Astrocyte of the cerebellum (primary cell): ENCODE data around the gene MAPT.

Experiments used
- DNase-seq: peaks from one replicate; pipeline ENCODE4 v3.0.0-alpha.2; 2011; ENCODE audit warnings: low read depth
- H3K4me3 ChIP-seq: 2 replicates; pipeline ENCODE4 v1.5.1; 2011; ENCODE audit warnings: mild to moderate bottlenecking, low read depth, low read length, moderate library complexity
- CTCF ChIP-seq: IDR thresholded peaks from 2 replicates; pipeline ENCODE4 v1.5.1; 2012; ENCODE audit warnings: low read length, low read depth, moderate library complexity, mild to moderate bottlenecking; ENCODE audit errors: missing control alignments
- in situ Hi-C: cut with HindIII; loops from 2 replicates; pipeline ENCODE4 v1.10.0; 2017; ENCODE audit warnings: low sequenced_read_pairs

The MAPT gene

GRCh38 chr17:45869676-45870341 is 24.5 kb upstream of the MAPT start:
- H3K4me3 ChIP-seq: no peak overlapping the region
- DNase-seq: no peak
- no peak for TF ChIP-seq CTCF
- in situ Hi-C loops: loop anchor here (25.0 kb wide), 1 partner anchor 658 kb away; the partner anchor contains the start of gene FMNL1

GRCh38 chr17:45870342-45870974 is 23.9 kb upstream of the MAPT start:
- no peak for DNase-seq
- in situ Hi-C loops: loop anchor here (25.0 kb wide), 1 partner anchor 658 kb away; the partner anchor contains the start of gene FMNL1
- TF ChIP-seq CTCF: no peak
- no peak overlapping the region for H3K4me3 ChIP-seq

GRCh38 chr17:45871718-45872117 is 22.6 kb upstream of the MAPT start:
- H3K4me3 ChIP-seq: no peak overlapping the region
- no peak for TF ChIP-seq CTCF
- DNase-seq: no peak
- in situ Hi-C loops: loop anchor here (25.0 kb wide), 1 partner anchor 659 kb away; the partner anchor contains the start of gene FMNL1

- no peak for TF ChIP-seq CTCF
- DNase-seq: no peak
- in situ Hi-C loops: loop anchor here (25.0 kb wide), 1 partner anchor 661 kb away; the partner anchor contains the start of gene FMNL1
- no peak overlapping the region for H3K4me3 ChIP-seq
Observed at GRCh38 chr17:45873728-45874127, 20.6 kb upstream of the MAPT start.

GRCh38 chr17:45874151-45874550 is 20.2 kb upstream of the MAPT start:
- TF ChIP-seq CTCF: no peak
- no peak overlapping the region for H3K4me3 ChIP-seq
- in situ Hi-C loops: loop anchor here (25.0 kb wide), 1 partner anchor 662 kb away; the partner anchor contains the start of gene FMNL1
- no peak for DNase-seq

GRCh38 chr17:45876539-45876938 is 17.8 kb upstream of the MAPT start:
- TF ChIP-seq CTCF: no peak
- in situ Hi-C loops: no loop called here
- DNase-seq: no peak
- H3K4me3 ChIP-seq: no peak overlapping the region
